NOMO-1 (cell line): ENCODE measurements around the gene ABCD1.
A peak's percentile ranks its signal among the peaks of the same experiment; 100 is the strongest.
"Not testable (repeated sequence)": the region's sequence is repeated elsewhere in the genome, so short reads cannot be mapped to it uniquely, and the experiment has no call there.

Experiments
- DNase-seq, 2 experiments: peaks; one replicate each; lab custom pipeline; 2025; ENCODE audit not compliant: unreplicated experiment in 2 of 2; lab: John Stamatoyannopoulos, UW

ABCD1 gene

GRCh38 chrX:153724252-153725038 lies at the start of gene ABCD1, which contains the start of gene BCAP31:
Gene ABCD1, plus strand, starts transcription at chrX:153724856. Its CDS starts 411 bp downstream, at chrX:153725267.
Gene BCAP31, minus strand, starts transcription at chrX:153724387. Its CDS starts 1,143 bp downstream, at chrX:153723244.
- peak; percentile 69 to 81 for DNase-seq

GRCh38 chrX:153681175-153681574 lies 43.5 kb upstream of the ABCD1 start:
- no peak for DNase-seq

GRCh38 chrX:153683486-153683885 lies 41.2 kb upstream of the ABCD1 start:
- DNase-seq = not testable (repeated sequence)

- no peak for DNase-seq
These were observed 40.0 kb upstream of the ABCD1 start for GRCh38 chrX:153684467-153685155.

- DNase-seq = no peak
These were observed 39.5 kb upstream of the ABCD1 start for GRCh38 chrX:153685156-153685536.

- peak in 1 of 2 experiments; percentile 50 for DNase-seq
These were observed 38.6 kb upstream of the ABCD1 start for GRCh38 chrX:153685751-153686696.

GRCh38 chrX:153686711-153687110 lies 37.9 kb upstream of the ABCD1 start:
- DNase-seq = no peak

- DNase-seq = no peak
These were observed 37.3 kb upstream of the ABCD1 start, which contains the start of gene SLC6A8 for GRCh38 chrX:153687121-153688039. Gene SLC6A8, plus strand, starts transcription at chrX:153687926. Its CDS starts 649 bp downstream, at chrX:153688575.

- no peak for DNase-seq
These were observed 36.6 kb upstream of the ABCD1 start for GRCh38 chrX:153688071-153688470.

GRCh38 chrX:153688506-153688905 lies 36.1 kb upstream of the ABCD1 start:
- no peak for DNase-seq

GRCh38 chrX:153688911-153689590 lies 35.6 kb upstream of the ABCD1 start:
- no peak for DNase-seq

- no peak for DNase-seq
These were observed 34.8 kb upstream of the ABCD1 start for GRCh38 chrX:153689654-153690465.

GRCh38 chrX:153690466-153690865 lies 34.2 kb upstream of the ABCD1 start:
- no peak for DNase-seq

- not testable (repeated sequence) for DNase-seq
These were observed 33.4 kb upstream of the ABCD1 start for GRCh38 chrX:153691032-153691827.

GRCh38 chrX:153692003-153692402 lies 32.7 kb upstream of the ABCD1 start:
- DNase-seq = no peak

- no peak for DNase-seq
These were observed 32.0 kb upstream of the ABCD1 start for GRCh38 chrX:153692611-153693156.
